Neutrophil (primary cell): ENCODE results near the gene CSF1R.
"Not testable (repeated sequence)": the region's sequence is repeated elsewhere in the genome, so short reads cannot be mapped to it uniquely, and the experiment has no call there.

Source experiments
- H3K27ac ChIP-seq: fragments of 200-600 bp; sonication (generic); 2 replicates; pipeline ENCODE4 v1.5.1; 2016; ENCODE audit warnings: mild to moderate bottlenecking, moderate library complexity
- H3K27me3 ChIP-seq: fragments of 200-600 bp; sonication (generic); 2 replicates; pipeline ENCODE4 v1.6.0; 2016; ENCODE audit warnings: mild to moderate bottlenecking
- H3K36me3 ChIP-seq: fragments of 200-600 bp; sonication (generic); 2 replicates; pipeline ENCODE4 v1.5.1; 2017
- H3K4me1 ChIP-seq, 2 experiments: fragments of 200-600 bp in 1 of 2; sonication (generic) in 1 of 2; 1 replicate in 1 of 2; 2 replicates in 1 of 2; pipeline versions ENCODE4 v1.5.1 to v1.6.1; 2013 to 2016; ENCODE audit warnings: low read depth in 1 of 2, low read length in 1 of 2, mild to moderate bottlenecking in 1 of 2, moderate library complexity in 1 of 2; ENCODE audit not compliant: control insufficient read depth in 1 of 2, insufficient read depth in 1 of 2
- H3K4me3 ChIP-seq, 2 experiments: fragments of 200-600 bp in 1 of 2; sonication (generic) in 1 of 2; 1 replicate in 1 of 2; 2 replicates in 1 of 2; pipeline ENCODE4 v1.5.1; 2013 to 2016; ENCODE audit warnings: low read depth in 1 of 2, low read length in 1 of 2, mild to moderate bottlenecking in 1 of 2, moderate library complexity in 1 of 2
- H3K9me3 ChIP-seq: fragments of 200-600 bp; sonication (generic); 2 replicates; pipeline ENCODE4 v1.5.1; 2016
- TF ChIP-seq, protein P1 (sequence below): fragments of 200-600 bp; sonication (generic); IDR thresholded peaks from 2 replicates; pipeline ENCODE4 v1.5.1; 2016; ENCODE audit warnings: antibody characterized with exemption

CSF1R gene

DNA sequence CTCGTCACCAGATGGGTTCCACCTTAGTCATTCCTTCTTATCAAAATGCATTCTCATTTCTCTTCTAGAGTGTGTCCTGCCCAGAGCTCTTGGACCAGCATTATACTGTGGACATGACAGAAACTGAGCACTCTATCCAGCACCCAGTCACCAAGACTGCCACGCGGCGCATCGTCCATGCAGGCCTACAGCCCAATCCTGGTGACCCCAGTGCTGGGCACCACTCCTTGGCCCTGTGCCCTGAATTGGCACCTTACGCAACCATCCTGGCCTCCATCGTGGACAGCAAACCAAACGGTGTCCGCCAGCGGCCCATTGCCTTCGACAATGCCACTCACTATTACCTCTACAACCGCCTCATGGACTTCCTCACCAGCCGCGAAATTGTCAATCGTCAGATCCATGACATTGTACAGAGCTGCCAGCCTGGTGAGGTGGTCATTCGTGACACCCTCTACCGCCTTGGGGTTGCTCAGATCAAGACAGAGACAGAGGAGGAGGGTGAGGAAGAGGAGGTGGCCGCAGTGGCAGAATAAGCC lies 34.6 kb downstream of the CSF1R start:
- no peaks in the 10 kb centered on the region for H3K4me1 ChIP-seq
- no peak overlapping the region for H3K4me3 ChIP-seq
- H3K27ac ChIP-seq: no peak overlapping the region
- no peaks in the 10 kb centered on the region for H3K27me3 ChIP-seq
- TF ChIP-seq, protein P1, sequence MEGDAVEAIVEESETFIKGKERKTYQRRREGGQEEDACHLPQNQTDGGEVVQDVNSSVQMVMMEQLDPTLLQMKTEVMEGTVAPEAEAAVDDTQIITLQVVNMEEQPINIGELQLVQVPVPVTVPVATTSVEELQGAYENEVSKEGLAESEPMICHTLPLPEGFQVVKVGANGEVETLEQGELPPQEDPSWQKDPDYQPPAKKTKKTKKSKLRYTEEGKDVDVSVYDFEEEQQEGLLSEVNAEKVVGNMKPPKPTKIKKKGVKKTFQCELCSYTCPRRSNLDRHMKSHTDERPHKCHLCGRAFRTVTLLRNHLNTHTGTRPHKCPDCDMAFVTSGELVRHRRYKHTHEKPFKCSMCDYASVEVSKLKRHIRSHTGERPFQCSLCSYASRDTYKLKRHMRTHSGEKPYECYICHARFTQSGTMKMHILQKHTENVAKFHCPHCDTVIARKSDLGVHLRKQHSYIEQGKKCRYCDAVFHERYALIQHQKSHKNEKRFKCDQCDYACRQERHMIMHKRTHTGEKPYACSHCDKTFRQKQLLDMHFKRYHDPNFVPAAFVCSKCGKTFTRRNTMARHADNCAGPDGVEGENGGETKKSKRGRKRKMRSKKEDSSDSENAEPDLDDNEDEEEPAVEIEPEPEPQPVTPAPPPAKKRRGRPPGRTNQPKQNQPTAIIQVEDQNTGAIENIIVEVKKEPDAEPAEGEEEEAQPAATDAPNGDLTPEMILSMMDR: no peak
- H3K9me3 ChIP-seq: no peaks in the 10 kb centered on the region
- H3K36me3 ChIP-seq: peaks cover 99% of the 10 kb centered on the region

DNA sequence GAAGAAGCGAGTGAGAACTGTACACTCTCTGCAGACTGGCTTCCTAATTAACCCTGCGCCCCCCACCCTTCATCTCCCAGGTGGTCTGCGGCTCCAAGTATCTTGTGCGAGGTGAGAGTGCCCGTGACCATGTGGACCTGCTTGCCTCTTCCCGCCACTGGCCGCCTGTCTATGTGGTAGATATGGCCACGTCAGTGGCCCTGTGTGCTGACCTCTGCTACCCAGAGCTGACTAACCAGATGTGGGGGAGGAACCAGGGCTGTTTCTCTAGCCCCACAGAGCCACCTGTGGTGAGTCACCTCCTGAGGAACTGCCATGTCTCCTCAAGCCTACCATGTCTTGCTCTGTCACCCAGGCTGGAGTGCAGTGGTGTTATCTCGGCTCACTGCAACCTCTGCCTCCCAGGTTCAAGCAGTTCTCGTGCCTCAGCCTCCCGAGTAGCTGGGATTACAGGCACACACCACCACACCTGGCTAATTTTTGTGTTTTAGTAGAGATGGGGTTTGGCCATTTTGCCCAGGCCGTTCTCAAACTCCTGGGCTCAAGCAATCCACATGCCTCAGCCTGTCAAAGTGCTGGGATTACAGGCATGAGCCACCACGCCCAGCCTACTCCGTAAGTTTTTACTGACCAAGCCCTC lies 36.1 kb downstream of the CSF1R start:
- not testable (repeated sequence) for H3K9me3 ChIP-seq, H3K27ac ChIP-seq, H3K27me3 ChIP-seq, H3K4me1 ChIP-seq, H3K4me3 ChIP-seq
- H3K36me3 ChIP-seq: peaks cover 99% of the 10 kb centered on the region

DNA sequence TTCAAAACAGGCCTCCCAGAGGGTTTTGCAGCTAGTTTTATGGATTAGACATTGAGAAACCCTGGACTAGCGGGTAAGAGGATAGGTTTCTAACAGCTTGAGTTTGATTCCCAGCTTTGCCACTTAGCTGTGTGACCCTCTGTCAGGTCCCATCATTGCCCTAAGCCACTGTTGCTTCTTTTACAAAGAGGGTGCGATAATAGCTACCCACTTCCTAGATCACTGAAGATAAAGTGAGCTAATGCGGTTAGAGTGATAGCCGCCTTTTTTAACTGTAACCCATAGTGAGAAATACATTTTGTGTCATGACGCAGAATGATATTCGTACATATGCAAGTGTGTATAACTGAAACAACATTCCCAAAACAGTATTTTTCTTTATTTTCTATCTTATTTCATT lies 40.3 kb downstream of the CSF1R start:
- H3K4me3 ChIP-seq: no peak overlapping the region
- no peaks in the 10 kb centered on the region for H3K4me1 ChIP-seq
- TF ChIP-seq, protein P1: no peak
- no peak overlapping the region for H3K27ac ChIP-seq
- H3K27me3 ChIP-seq: no peaks in the 10 kb centered on the region
- H3K36me3 ChIP-seq: peaks cover 98% of the 10 kb centered on the region
- no peaks in the 10 kb centered on the region for H3K9me3 ChIP-seq

DNA sequence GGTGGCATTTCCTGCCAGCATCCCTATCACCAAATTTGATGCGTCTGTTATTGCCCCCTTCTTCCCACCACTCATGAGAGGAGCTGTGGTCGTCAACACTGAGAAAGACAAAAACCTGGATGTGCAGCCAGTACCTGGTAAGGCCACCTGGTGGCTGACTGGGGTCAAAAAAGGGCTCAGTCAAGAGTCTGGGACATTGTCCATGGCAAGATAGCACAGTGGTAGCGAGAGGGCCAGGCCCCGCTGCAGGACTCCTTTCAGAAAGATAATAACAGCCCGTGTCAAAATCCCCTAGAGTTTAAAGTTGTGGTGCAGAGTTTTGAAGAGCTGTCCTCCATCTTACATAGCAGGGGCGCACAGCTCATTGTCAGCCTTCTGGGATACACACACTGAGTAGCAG lies 40.8 kb downstream of the CSF1R start:
- Histone ChIP-seq H3K9me3 (no peaks in the 10 kb centered on the region), H3K4me1 (no peaks in the 10 kb centered on the region), H3K27me3 (no peaks in the 10 kb centered on the region), H3K36me3 (peaks cover 98% of the 10 kb centered on the region), H3K27ac (no peak overlapping the region), H3K4me3 (no peak overlapping the region)
- TF ChIP-seq, protein P1: no peak

DNA sequence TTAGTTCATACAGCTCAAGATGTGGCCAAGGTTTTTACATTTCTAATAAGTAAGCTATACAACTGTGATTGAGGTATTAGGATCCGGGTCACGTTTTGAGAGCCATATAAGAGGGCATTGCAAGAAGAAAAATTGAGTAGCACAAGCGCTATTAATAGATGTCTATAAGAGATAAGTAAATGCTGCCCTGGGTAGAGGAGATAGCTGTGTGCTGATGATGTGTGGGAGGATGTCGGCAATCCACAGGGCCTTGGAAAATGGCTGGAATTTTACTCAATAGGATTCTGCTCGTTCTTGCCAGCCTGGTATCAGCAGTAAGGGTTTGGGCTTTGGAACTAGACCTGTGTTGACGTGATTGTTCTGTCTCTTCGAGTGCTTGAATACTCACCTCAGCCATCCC lies 41.6 kb downstream of the CSF1R start:
- Histone ChIP-seq H3K27ac (no peak overlapping the region), H3K4me3 (no peak overlapping the region), H3K4me1 (no peaks in the 10 kb centered on the region), H3K27me3 (no peaks in the 10 kb centered on the region), H3K36me3 (peaks cover 97% of the 10 kb centered on the region), H3K9me3 (no peaks in the 10 kb centered on the region)
- TF ChIP-seq, protein P1: no peak

DNA sequence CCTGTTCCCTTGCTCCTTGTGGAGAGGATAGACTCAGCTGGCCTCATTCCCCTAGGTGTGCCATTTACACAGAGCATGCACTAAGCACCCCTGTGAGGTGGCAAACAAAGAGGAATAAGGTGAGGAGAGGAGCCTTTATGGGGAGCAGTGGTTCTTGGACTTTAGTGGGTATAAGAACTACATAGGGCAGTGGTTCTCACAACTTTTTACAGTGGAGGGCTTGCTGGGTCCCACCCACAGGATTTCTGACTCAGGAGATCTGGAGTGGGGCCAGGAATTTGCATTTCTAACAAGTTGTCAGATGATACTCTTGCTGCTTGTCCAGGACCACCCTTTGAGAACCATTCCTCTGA lies 42.0 kb downstream of the CSF1R start:
- peaks cover 96% of the 10 kb centered on the region for H3K36me3 ChIP-seq
- no peak overlapping the region for H3K27ac ChIP-seq
- no peaks in the 10 kb centered on the region for H3K27me3 ChIP-seq
- no peak overlapping the region for H3K4me3 ChIP-seq
- no peaks in the 10 kb centered on the region for H3K9me3 ChIP-seq
- H3K4me1 ChIP-seq: no peaks in the 10 kb centered on the region
- TF ChIP-seq, protein P1: no peak
